SU-DHL-6 (cell line): ENCODE results near the gene ZMYM2.

Experiments
- H2AFZ ChIP-seq: fragments of 200-600 bp; sonication (generic); 2 replicates; pipeline ENCODE4 v1.6.1; 2014; ENCODE audit warnings: low read depth, mild to moderate bottlenecking, moderate library complexity, mixed read lengths, antibody characterized with exemption, low read length; ENCODE audit not compliant: severe bottlenecking
- H3F3A ChIP-seq: fragments of 200-600 bp; shearing (Covaris generic); 2 replicates; pipeline ENCODE4 v1.6.0; 2016; ENCODE audit warnings: antibody characterized with exemption, mild to moderate bottlenecking; ENCODE audit not compliant: insufficient read depth
- H3K27ac ChIP-seq: fragments of 200-600 bp; sonication (generic); 2 replicates; pipeline ENCODE4 v1.5.1; 2016; ENCODE audit warnings: low read depth, mild to moderate bottlenecking, low read length, moderate library complexity, mixed read lengths
- H3K27me3 ChIP-seq: fragments of 200-600 bp; sonication (generic), shearing (Covaris generic); 2 replicates; pipeline ENCODE4 v1.6.0; 2014; ENCODE audit warnings: mild to moderate bottlenecking, low read length
- H3K36me3 ChIP-seq: fragments of 200-600 bp; sonication (generic); 2 replicates; pipeline ENCODE4 v1.6.1; 2014; ENCODE audit warnings: mild to moderate bottlenecking, low read length, mixed read lengths
- H3K4me2 ChIP-seq: fragments of 300-600, 200-600 bp; shearing (Covaris generic), sonication (generic); 2 replicates; pipeline ENCODE4 v1.6.0; 2014; ENCODE audit warnings: low read length, low read depth, mild to moderate bottlenecking; ENCODE audit not compliant: poor library complexity, severe bottlenecking
- H3K4me3 ChIP-seq: fragments of 200-600 bp; sonication (generic); 2 replicates; pipeline ENCODE4 v1.5.1; 2014; ENCODE audit warnings: antibody characterized with exemption, low read length, mild to moderate bottlenecking, mixed read lengths; ENCODE audit not compliant: insufficient read depth, poor library complexity, severe bottlenecking
- H3K79me2 ChIP-seq: fragments of 200-600 bp; sonication (generic); 2 replicates; pipeline ENCODE4 v1.6.1; 2014; ENCODE audit warnings: mild to moderate bottlenecking, low read length, moderate library complexity; ENCODE audit not compliant: insufficient read depth
- H3K9ac ChIP-seq: fragments of 200-600 bp; sonication (generic); 2 replicates; pipeline ENCODE4 v1.7.0; 2014; ENCODE audit warnings: mild to moderate bottlenecking, low read length
- H3K9me2 ChIP-seq: fragments of 200-600 bp; sonication (generic); replicated peaks from 2 replicates; pipeline ENCODE4 v1.6.1; 2014; ENCODE audit warnings: low read length; ENCODE audit not compliant: insufficient read depth
- H3K9me3 ChIP-seq: fragments of 200-600 bp; sonication (generic); 2 replicates; pipeline ENCODE4 v1.6.1; 2014; ENCODE audit warnings: low read length, mixed read lengths; ENCODE audit not compliant: insufficient read depth
- H4K20me1 ChIP-seq: fragments of 200-600 bp; sonication (generic); 2 replicates; pipeline ENCODE4 v1.6.1; 2014; ENCODE audit warnings: low read depth, mild to moderate bottlenecking, antibody characterized with exemption, low read length, moderate library complexity, mixed read lengths
- EZH2phosphoT487 ChIP-seq: fragments of 200-600 bp; sonication (generic), shearing (Covaris generic); conservative IDR thresholded peaks from 2 replicates; pipeline ENCODE4 v1.6.1; 2018; ENCODE audit warnings: mild to moderate bottlenecking, antibody characterized with exemption, low read length, moderate library complexity, mixed read lengths
- TF ChIP-seq, protein P1 (sequence below): fragments of 200-600 bp; sonication (generic); IDR thresholded peaks from one replicate; pipeline ENCODE4 v1.5.1; 2017; ENCODE audit warnings: antibody characterized with exemption, mild to moderate bottlenecking, low read length, moderate library complexity; ENCODE audit not compliant: insufficient read depth, poor library complexity, severe bottlenecking

ZMYM2 gene

DNA sequence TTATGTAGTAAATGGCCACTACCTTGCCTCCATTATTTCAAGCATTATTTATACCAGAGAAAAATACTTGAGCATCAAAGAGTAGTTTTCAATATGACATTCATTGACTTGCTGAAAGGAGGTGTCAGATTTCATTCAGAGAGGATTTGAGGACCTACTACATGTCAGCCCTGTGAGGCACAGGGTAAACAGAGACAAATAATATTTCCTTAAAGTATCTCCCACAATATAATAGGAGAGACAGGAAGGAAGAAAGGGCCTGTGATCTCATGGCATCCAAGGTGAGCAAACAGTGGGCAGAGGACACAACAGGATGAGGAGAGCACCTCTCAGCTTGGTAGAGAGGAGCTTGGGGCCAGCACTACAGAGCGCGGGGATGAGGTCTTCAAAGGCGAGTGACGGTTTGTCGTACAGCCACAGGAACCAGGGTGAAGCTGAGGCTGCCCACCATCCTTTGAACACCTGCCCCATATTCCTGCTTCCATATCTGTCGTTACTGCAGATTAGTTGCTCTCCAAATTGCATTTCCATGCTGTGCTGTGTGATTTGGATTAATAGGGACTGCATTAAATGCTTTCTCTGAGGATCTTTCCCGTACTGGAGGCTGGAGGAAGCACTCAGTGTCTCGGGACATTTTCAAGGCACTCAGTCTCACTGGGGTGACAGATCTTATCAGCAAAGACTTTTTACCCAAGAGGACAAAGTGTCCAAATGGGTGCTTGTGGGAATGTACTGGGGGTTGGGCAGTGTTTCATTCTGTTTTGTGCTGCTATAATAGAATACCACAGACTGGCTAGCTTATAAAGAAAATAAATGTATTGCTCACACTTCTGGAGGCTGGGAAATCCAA, 143.2 kb downstream of the ZMYM2 start:
- Histone ChIP-seq H3K27ac (no peak overlapping the region), H3K27me3 (no peaks in the 10 kb centered on the region), H4K20me1 (no peaks in the 10 kb centered on the region), H2AFZ (no peak overlapping the region), H3F3A (no peaks in the 10 kb centered on the region), H3K36me3 (no peaks in the 10 kb centered on the region), H3K4me2 (no peak overlapping the region), H3K9me3 (no peaks in the 10 kb centered on the region), H3K4me3 (no peak overlapping the region), H3K9ac (no peak overlapping the region), H3K79me2 (no peaks in the 10 kb centered on the region), H3K9me2 (no peaks in the 10 kb centered on the region)
- no peak for TF ChIP-seq EZH2phosphoT487
- TF ChIP-seq, protein P1, sequence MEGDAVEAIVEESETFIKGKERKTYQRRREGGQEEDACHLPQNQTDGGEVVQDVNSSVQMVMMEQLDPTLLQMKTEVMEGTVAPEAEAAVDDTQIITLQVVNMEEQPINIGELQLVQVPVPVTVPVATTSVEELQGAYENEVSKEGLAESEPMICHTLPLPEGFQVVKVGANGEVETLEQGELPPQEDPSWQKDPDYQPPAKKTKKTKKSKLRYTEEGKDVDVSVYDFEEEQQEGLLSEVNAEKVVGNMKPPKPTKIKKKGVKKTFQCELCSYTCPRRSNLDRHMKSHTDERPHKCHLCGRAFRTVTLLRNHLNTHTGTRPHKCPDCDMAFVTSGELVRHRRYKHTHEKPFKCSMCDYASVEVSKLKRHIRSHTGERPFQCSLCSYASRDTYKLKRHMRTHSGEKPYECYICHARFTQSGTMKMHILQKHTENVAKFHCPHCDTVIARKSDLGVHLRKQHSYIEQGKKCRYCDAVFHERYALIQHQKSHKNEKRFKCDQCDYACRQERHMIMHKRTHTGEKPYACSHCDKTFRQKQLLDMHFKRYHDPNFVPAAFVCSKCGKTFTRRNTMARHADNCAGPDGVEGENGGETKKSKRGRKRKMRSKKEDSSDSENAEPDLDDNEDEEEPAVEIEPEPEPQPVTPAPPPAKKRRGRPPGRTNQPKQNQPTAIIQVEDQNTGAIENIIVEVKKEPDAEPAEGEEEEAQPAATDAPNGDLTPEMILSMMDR, result no peak

DNA sequence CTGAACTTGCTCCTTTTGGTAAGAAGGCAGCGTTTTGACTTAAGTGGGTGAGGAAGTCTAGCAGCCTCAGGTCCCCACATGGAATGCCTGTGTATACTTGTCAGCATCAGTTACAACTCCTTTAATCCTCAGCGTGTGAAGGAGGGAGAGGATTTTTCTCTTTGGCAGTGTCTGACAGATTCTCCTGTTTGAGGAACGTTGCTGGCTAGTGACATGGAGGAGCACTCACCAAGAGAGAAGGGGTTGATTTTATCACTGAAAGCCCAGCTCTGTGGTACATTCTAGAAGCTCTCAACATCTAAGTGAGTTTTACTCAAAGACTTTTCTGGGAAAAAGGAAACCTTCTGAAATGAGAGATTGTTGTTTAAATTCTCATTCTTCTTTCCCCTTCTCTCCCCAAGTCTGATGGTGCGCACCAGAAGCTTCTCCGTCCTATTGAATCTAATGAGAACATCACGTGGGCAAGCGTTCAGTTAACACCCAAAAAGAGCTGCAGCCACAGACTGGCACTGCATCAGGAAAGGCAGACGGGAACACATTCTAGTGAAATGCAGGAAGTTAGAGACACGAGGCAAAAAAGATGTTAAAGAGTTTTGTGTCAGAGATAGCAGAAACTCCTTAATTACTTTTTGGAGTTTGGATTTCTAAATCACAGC, 144.1 kb downstream of the ZMYM2 start:
- Histone ChIP-seq H3K9me3 (no peaks in the 10 kb centered on the region), H3K9ac (no peak overlapping the region), H3K79me2 (no peaks in the 10 kb centered on the region), H3F3A (no peaks in the 10 kb centered on the region), H3K36me3 (no peaks in the 10 kb centered on the region), H3K9me2 (no peaks in the 10 kb centered on the region), H2AFZ (no peak overlapping the region), H3K4me2 (no peak overlapping the region), H3K4me3 (no peak overlapping the region), H3K27ac (no peak overlapping the region), H4K20me1 (no peaks in the 10 kb centered on the region), H3K27me3 (no peaks in the 10 kb centered on the region)
- TF ChIP-seq, protein P1, result no peak
- no peak for TF ChIP-seq EZH2phosphoT487

DNA sequence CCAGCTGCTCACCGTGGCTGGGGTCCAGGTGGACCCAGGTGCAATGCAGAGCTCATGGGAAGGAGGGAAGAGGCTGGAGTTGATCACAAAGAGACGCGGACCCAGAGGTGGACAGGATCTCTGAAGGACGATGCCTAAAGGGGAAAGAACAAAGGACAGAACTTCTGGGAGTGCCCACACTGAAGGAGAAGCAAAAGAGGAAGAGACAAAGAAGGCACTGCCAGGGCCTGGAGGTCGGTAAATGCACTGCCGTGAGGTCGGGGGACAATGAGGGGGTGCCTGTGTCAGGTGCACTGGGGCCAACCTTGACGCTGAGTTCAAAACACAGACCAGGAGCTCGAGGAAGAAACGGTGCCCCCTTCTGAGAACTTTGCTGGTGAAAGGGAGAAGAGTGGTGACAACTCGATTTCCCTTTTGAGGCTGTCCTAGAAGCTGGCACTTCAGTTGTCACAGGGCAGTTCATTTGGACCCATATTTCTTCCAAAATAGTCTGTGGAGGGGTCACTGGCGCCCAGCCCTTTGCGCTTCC, 146.7 kb downstream of the ZMYM2 start:
- Histone ChIP-seq H4K20me1 (no peaks in the 10 kb centered on the region), H3K9ac (no peak overlapping the region), H3K9me2 (no peaks in the 10 kb centered on the region), H2AFZ (no peak overlapping the region), H3K4me3 (no peak overlapping the region), H3F3A (no peaks in the 10 kb centered on the region), H3K27ac (no peak overlapping the region), H3K79me2 (no peaks in the 10 kb centered on the region), H3K36me3 (no peaks in the 10 kb centered on the region), H3K9me3 (no peaks in the 10 kb centered on the region), H3K27me3 (no peaks in the 10 kb centered on the region), H3K4me2 (no peak overlapping the region)
- no peak for TF ChIP-seq EZH2phosphoT487
- TF ChIP-seq, protein P1, result no peak
